Posterior vena cava (tissue), 2 donors: ENCODE data around the gene FGF2. TPM values are rescaled to one million over a fixed set of nuclear protein-coding genes. Genes with fewer than 3 reads are reported as not detected.
"Not testable (repeated sequence)": the region's sequence is repeated elsewhere in the genome, so short reads cannot be mapped to it uniquely, and the experiment has no call there.

Source experiments
- DNase-seq: peaks from one replicate; pipeline ENCODE4 v3.0.0-alpha.2; 2020; ENCODE audit warnings: low spot score
- intact Hi-C, 2 donors: fragments of 100-400 bp; cut with DNase I; formaldehyde crosslinking; loops; one replicate each; pipeline versions ENCODE4 v1.14.1 to v1.14.2; 2022 to 2023
- total RNA-seq, 2 donors: library from RNA; stranded (reverse); fragmentation: NEBNext Ultra II Directional; extraction: Animal tissue kit (Norgen Biotek cat#: 25700); gene quantifications; one replicate each; pipeline ENCODE4 v1.2.1, GENCODE V29; 2021
- donor health status: DM: yes; HTN: yes; CAD: no.
- donor health status: DM: yes; HTN: yes; CAD: no.

Gene FGF2
- total RNA-seq, 2 donors from 2014 or later: 27.5 to 34.6 TPM

DNA sequence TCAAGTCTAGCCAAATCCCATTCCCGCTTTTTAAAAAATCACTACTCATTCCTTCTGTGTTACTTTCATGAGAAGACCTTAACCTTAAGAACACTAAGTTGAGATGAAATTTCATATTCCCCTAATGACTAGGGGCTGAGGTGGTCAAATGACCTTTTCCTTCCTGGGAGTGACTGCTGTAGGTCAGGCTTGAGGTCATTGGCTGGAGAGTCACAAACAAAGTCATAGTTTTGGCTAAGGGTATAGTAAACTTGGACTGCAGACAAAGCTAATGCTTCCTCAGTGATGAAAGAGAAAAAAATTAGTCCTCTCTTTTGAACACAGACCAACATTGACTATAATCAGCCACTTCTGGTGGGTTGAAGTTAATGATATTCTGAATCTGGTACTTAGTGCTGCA is 16.0 kb upstream of the FGF2 start:
- DNase-seq: no peak
- intact Hi-C loops: no loop called here

DNA sequence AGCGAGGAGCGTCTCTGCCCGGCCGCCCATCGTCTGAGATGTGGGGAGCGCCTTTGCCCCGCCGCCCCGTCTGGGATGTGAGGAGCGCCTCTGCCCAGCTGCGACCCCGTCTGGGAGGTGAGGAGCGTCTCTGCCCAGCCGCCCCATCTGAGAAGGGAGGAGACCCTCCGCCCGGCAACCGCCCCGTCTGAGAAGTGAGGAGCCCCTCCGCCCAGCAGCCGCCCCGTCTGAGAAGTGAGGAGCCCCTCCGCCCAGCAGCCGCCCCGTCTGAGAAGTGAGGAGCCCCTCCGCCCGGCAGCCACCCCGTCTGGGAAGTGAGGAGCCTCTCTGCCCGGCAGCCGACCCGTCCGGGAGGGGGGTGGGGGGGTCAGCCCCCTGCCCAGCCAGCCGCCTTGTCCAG is 14.8 kb upstream of the FGF2 start:
- intact Hi-C loops, DNase-seq: not testable (repeated sequence)

DNA sequence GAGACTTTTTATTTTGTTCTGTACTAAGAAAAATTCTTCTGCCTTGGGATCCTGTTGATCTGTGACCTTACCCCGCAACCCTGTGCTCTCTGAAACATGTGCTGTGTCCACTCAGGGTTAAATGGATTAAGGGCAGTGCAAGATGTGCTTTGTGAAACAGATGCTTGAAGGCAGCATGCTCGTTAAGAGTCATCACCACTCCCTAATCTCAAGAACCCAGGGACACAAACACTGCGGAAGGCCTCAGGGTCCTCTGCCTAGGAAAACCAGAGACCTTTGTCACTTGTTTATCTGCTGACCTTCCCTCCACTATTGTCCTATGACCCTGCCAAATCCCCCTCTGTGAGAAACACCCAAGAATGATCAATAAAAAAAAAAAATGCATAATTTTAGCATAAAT is 13.8 kb upstream of the FGF2 start:
- intact Hi-C loops, DNase-seq: not testable (repeated sequence)

DNA sequence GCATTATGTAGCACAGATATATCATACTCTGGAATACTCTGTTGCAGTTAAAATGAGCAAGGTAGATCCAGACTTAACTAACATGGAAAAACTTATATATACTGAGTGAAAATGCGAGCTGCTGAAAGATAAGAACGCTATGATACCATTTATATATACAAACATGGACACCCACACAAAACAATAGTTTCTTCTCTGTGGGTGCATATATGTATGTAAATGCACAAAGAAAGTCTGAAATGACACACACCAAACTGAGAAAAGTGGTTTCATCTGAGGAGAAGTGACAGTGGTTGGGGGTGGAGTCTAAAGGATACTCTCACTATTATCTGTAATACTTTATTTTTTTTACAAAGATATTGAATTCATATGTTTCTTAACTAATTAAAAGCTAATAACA is 12.2 kb upstream of the FGF2 start:
- DNase-seq: no peak
- intact Hi-C loops: no loop called here

DNA sequence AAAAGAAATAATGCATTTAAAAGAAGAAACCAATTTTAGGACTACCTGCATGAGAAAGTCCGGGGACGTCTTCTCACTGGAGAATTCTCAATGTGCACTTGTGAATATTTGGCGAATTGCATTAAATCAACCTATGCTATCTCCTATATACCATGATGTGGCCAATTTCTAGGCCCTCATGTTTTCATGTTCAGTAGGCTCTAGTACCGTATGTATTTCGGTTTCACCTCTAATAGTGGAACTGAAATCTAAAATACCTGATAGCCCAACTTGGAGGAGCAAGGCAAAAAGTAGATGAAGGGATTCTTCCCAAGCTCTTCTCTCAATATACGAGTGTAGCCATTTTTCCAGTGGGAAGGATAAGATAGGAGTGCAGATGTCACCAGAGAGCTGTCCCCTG is 11.4 kb upstream of the FGF2 start:
- DNase-seq: no peak
- intact Hi-C loops: no loop called here

DNA sequence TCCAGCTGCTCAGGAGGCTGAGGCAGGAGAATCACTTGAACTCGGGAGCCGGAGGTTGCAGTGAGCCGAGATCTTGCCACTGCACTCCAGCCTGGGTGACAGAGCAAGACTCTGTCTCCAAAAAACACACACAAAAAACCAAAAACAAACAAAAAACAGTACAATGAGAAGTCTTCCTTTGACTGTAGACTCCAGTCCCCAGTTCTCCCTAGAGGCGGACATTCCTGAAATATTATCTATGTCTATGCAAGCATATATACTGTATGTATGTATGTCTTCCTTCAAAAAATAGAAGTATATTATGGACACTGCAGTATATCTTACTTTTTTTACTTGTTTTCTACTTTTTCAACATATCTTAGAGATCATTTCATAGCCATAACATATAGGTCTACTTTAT is 10.2 kb upstream of the FGF2 start:
- no peak for DNase-seq
- intact Hi-C loops: no loop called here

DNA sequence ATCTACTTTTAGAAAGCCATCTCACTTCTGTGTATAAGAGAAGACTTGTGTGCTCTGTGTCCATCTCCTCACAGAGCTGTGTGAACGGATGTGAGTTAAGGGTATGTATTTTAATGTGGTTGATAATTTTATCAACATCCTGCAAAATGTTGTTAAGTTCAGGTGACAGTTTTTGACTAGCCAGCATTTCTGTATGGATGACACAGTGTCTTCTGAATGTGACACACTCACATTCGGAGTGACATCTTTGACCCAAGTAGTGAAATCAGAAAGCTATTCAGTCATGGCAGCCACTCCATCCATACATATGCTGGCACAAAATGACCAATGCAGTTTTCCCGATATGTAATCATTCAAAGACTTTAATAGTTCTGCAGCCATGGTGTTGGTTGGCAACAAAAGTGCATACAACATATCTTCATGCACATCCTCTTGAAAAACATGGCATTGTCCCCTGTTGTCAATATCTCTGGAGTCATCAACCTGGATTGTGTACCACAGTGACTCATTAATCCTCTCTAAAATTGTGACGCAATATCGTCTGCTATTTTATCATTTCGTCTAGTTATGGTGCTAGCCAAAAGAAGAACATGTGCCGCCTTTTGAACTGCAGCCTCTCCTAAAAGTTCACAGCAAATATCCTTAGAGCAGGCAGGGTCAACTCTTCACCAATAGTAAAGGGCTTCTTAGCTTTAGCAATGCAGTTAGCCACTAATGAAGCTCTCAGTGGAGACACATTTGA is 6.8 kb upstream of the FGF2 start:
- no peak for DNase-seq
- intact Hi-C loops: no loop called here

DNA sequence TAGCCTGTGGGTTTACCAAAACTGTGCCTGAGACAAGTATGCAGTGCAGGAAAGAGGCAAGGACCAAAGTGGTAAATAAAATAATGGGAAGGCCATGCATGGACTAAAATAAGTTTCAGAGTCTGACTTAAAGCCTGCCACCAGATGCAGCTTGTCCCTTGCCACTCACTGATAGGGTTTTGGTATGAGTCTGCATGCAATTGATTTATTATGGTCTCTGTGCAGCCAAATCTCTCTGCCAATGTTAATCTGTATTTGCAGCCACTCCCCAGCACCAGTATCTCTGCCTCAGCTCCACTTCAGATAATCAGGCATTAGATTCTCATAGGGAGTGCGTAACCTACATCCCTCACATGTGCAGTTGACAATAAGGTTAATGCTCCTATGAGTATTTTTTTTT is 5.5 kb upstream of the FGF2 start:
- intact Hi-C loops: no loop called here
- no peak for DNase-seq

DNA sequence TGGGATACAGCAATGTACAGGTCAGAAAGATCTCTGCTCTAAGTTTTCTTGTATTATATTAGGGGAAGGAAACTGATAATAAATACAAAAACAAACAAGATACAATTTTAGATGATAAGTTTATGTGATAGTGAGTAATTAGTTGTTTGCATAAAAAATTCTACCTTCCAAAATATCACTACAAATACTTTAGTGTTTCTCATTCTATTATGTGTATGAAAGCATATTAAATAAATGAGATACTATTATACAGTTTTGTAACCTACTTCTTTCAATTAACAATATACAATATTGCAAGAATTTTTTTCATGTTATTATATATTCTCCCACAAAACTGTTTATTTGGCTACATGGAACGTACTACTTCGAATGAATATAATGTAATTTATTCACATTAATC is 4.2 kb upstream of the FGF2 start:
- no peak for DNase-seq
- intact Hi-C loops: no loop called here

DNA sequence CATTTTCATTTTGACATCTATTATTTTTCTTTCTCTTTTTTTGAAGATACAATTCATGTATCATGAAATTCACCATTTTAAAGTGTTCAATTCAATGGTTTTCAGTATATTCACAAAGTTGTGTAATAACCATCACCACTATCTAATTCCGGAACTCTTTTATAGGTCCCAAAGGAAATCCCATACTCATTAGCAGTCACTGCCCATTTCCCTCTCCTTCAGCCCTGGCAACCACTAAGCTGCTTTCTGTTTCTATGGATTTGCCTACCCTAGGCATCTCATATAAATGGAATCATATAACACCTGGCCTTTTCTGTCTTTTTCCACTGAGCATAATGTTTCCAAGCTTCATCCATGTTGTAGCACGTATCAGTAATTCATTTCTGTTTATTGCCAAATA is 3.2 kb upstream of the FGF2 start:
- intact Hi-C loops: no loop called here
- DNase-seq: no peak

DNA sequence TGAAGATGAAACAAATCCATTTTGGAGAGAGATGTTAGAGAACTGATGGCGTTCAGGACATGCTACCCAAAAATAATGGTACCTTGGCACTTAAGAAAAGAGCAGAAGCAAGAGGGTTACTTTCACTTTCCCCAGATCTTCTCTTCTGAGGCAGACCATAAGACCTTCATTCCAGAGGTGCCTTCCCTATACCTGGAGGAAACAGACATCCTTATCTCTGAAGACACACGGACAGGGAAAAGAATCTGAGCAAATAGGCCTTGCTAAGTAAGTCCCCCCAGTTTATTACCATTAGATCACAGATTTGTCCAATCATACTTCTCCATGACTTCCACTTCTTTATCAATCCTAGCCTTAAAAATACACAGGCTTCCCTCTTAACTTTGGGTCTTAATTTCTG is 2.0 kb upstream of the FGF2 start:
- no peak for DNase-seq
- intact Hi-C loops: no loop called here

DNA sequence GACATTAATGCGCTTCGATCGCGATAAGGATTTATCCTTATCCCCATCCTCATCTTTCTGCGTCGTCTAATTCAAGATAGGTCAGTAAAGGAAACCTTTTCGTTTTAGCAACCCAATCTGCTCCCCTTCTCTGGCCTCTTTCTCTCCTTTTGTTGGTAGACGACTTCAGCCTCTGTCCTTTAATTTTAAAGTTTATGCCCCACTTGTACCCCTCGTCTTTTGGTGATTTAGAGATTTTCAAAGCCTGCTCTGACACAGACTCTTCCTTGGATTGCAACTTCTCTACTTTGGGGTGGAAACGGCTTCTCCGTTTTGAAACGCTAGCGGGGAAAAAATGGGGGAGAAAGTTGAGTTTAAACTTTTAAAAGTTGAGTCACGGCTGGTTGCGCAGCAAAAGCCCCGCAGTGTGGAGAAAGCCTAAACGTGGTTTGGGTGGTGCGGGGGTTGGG is 528 bp upstream of the FGF2 start:
- intact Hi-C loops: no loop called here
- DNase-seq: no peak

DNA sequence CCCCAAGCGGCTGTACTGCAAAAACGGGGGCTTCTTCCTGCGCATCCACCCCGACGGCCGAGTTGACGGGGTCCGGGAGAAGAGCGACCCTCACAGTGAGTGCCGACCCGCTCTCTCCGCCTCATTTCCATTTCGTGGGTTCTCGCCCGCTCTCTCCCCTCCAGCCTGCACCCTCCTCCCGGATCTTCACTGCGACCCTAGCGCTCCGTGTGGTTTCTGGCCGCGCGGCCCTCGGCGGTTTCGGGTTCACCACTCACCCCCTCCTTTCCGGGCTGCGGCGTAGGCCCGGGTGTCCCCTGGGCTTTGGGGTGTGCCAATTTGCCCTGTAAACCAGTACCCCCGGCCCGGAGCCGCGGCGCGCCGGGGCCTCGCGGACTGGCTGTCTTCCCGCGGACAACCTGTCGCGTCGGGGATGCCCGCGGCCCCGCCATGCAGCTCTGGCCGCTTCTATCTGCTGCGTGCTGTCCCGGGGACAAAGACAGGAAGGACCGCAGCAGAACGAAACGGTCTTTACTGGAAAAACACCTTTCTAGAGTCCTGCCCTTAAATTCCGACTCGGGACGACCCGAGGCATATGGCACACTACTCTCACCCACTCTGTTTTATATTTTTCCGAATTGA is 737 bp downstream of the FGF2 start:
- intact Hi-C loops: no loop called here
- peak; percentile 83 for DNase-seq

DNA sequence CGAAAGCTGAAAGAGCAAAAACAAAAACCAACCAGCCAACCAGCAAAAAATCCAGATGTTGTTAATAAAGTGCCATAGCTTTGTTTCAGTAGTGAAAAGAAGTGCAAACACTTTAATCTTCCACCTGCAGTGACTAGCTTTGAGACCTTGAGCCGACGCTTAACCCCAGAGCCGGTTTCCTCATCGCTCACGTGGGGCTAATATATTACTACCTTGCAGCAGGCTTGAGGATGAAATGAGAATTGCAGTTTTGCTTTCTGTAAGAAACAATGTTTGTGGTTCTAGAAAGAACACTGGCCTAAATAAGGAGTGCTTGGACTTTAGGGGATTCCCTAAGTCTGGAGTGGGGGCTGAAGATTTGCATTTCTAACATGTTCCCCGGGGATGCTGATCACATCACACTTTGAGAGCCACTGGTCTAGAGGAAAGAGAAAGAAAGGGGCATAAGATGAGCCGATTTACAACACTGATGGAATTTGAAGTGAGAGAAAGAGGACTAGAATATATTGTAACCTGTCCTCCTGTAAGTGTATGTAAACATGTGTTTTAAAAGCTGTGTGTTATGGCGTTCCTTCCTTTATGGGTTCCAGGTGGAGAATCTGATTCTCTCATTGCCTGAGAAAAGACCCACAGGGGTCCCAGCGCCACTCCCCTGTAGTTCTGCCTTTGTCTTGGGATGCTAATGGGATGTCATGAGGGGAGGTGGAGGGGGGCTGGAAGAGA is 1.4 kb downstream of the FGF2 start:
- intact Hi-C loops: no loop called here

DNA sequence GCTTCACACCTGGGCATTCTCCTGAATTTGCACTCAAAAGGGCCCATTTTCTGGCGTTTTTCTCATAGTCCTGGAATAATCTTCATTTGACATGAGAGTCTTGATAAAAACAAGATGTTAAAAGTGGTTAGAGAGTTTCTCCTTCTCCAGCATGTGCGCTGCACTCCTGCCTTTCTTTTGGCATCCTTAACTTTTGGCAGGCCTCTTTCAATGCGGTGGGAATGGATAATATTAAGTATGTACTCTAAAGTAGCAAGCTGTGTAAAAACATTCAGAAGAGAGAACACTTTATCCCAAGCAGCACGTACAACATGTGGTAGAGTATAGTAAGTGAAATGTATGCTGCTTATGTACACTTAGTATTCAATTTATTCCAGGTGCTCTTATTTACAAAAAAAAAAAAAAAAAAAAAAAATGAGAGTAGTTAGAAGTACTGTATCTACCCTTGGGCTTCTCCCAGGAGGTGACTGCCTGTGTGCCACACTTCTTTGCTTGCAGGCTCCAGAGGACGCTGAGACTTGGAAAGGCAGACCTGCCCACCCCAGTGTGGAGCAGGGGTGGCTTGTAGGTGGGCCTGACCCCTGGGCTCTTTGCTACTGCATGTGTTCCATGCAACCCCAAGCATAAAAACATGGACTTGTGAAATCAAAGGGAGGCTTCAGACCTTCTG is 3.9 kb downstream of the FGF2 start:
- intact Hi-C loops: no loop called here
- DNase-seq: no peak

More for the DNA sequence above, 1.4 kb downstream of the FGF2 start:
- DNase-seq: no peak

DNA sequence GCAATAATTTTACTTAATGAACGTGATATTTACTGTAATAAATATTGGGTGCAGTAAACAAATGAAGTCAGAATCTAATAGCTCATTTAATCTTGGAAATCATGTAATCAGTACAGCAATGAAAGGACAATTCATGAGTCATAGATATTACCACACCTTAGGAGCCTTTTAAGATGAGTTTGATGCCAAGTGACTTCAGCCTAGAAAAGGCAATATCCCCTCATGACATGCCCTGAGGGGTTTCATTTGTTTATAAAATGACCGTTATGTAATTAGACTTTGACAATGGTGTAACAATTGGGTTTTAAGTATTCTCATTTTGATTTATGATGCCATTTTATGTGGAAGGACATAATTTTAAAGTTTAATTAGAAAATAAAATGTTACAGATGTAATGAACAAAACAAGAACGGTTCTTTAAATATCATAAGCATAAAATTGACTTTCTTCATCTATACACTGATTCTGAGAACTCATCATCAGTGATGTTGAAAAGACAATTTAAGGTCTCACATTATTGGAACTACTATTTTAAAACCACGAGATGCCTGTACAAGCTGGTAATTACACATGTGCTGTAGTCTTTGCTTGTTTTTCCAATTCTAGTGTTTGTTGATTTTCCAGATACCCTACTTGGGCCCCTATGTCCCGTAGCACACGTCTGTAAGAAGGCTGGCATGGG is 5.0 kb downstream of the FGF2 start:
- intact Hi-C loops: no loop called here
- no peak for DNase-seq

DNA sequence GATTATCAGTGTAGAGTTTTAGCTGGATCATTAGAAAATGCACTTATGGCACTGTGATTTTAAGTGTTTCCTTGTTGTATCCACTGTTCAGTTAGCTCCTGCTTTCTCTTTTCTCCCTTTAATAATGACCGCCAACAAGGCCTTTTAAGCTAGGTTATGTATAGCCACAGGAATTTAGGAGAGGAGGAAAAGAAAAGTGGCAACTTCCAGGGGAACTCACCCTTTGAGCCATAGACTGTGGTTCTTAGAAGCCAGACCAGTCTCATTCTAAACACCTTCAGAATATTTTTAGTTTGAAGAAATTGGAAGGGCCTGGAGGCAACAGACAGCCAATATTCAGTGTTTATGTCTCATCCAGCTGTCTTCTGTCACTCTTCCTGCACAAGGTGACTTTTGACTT is 6.1 kb downstream of the FGF2 start:
- intact Hi-C loops: no loop called here
- DNase-seq: no peak

DNA sequence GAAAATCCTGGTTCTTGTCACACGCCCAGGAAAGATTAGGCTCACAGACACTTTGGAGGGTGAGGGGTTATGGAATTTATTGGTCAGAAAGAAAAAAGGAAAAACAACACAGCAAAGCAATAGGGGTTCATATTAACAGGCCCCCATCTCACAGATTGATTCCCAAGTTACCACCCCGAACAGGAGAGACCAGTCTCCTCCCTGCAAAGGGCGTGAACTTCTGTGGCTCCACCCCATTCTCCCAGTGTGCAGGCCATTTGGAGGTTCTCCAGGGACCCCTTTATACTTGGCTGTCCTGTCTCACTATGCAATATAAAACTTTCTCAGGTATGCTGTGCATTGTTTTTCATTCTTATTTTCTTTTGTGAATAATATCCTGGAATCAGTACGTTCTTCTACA is 7.4 kb downstream of the FGF2 start:
- DNase-seq: no peak
- intact Hi-C loops: no loop called here

DNA sequence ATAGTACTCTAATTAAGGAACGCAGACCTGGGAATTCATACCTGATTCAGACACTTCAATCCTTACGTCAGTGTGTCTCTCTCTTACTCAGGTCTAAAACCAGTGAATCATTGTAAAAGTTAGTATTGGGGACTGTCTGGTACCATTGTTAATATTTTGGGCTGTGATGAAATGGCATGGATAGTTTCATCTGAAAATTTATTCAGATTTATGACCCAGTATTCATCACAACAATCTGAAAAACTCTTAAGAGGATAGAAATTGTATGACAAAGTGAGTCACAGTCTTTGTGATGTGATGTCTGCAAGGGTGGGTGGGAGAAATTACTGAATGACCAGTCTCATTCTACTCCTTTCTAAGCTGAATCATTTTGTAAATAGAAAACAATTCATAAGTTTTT is 10.3 kb downstream of the FGF2 start:
- no peak for DNase-seq
- intact Hi-C loops: no loop called here

DNA sequence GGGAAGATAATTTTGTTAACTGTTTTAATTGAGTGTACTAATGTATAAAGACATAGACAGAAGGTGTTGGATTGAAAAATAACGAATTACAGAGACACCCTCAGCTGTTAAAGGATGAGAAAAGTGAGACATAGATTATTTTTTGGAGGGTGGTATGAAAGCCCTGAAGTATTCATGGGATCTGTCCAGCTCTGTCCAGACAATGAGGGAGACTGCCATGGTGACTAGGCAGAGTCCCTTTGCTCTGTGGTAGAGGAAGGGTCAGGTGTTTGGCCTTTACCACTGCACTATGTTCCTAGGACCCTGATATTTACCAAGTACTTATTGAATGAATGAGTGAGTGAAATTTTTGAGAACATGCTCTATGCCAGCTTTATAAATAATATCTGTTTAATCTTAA is 11.4 kb downstream of the FGF2 start:
- no peak for DNase-seq
- intact Hi-C loops: no loop called here
